Karpas-422 (cell line): ENCODE data around the gene SORBS1. TPM values are rescaled to one million over a fixed set of nuclear protein-coding genes. Genes with fewer than 3 reads are reported as not detected.

Experiments
- DNase-seq: peaks from one replicate; pipeline ENCODE4 v3.0.0-alpha.2; 2015
- H2AFZ ChIP-seq: fragments of 200-600 bp; sonication (generic); 2 replicates; pipeline ENCODE4 v1.6.1; 2014; ENCODE audit warnings: antibody characterized with exemption, low read length, mixed read lengths
- H3K27ac ChIP-seq: fragments of 200-600 bp; sonication (generic); 2 replicates; pipeline ENCODE4 v1.5.1; 2014; ENCODE audit warnings: mild to moderate bottlenecking, low read length, moderate library complexity
- H3K27me3 ChIP-seq: fragments of 200-600 bp; sonication (generic); 2 replicates; pipeline ENCODE4 v1.6.1; 2014; ENCODE audit warnings: low read length, mixed read lengths
- H3K36me3 ChIP-seq: fragments of 200-600 bp; sonication (generic); 2 replicates; pipeline ENCODE4 v1.6.1; 2014; ENCODE audit warnings: low read length, mixed read lengths; ENCODE audit not compliant: insufficient read depth
- H3K4me1 ChIP-seq: fragments of 200-600 bp; sonication (generic); 2 replicates; pipeline ENCODE4 v1.6.1; 2014; ENCODE audit warnings: mild to moderate bottlenecking, low read length, mixed read lengths
- H3K4me2 ChIP-seq: fragments of 200-600 bp; sonication (generic); 2 replicates; pipeline ENCODE4 v1.6.1; 2014; ENCODE audit warnings: low read length, low read depth, mild to moderate bottlenecking; ENCODE audit not compliant: poor library complexity, severe bottlenecking
- H3K4me3 ChIP-seq: fragments of 200-600 bp; sonication (generic); 2 replicates; pipeline ENCODE4 v1.5.1; 2014; ENCODE audit warnings: mild to moderate bottlenecking, antibody characterized with exemption, low read length, mixed read lengths
- H3K79me2 ChIP-seq: fragments of 200-600 bp; sonication (generic); 2 replicates; pipeline ENCODE4 v1.6.1; 2014; ENCODE audit warnings: mild to moderate bottlenecking, low read length, mixed read lengths
- H3K9ac ChIP-seq: fragments of 200-600 bp; sonication (generic); 2 replicates; pipeline ENCODE4 v1.6.0; 2014; ENCODE audit warnings: low read length
- H3K9me2 ChIP-seq: fragments of 200-600 bp; sonication (generic), shearing (Covaris generic); replicated peaks from 2 replicates; pipeline ENCODE4 v1.6.0; 2014; ENCODE audit warnings: mild to moderate bottlenecking, low read length, moderate library complexity; ENCODE audit not compliant: insufficient read depth
- H3K9me3 ChIP-seq: fragments of 300-700, 200-600 bp; sonication (generic); 2 replicates; pipeline ENCODE4 v1.6.1; 2014; ENCODE audit warnings: low read length, mixed read lengths
- H4K20me1 ChIP-seq: fragments of 200-600 bp; sonication (generic); 2 replicates; pipeline ENCODE4 v1.6.1; 2014; ENCODE audit warnings: mild to moderate bottlenecking, antibody characterized with exemption, low read length, low read depth; ENCODE audit not compliant: insufficient read depth
- total RNA-seq: library from RNA; depleted of rRNA; stranded (reverse); fragments of >200 nt; shearing (Covaris generic); gene quantifications from 2 replicates; pipeline ENCODE4 v1.2.3, GENCODE V29; 2014; ENCODE audit warnings: low replicate concordance

Gene SORBS1
- total RNA-seq, 1 experiment from 2014 or later, result 0.15 TPM

- no peaks in the 10 kb centered on the region for H3K4me1 ChIP-seq
- no peak overlapping the region for H3K9ac ChIP-seq
- H3K79me2 ChIP-seq, result no peaks in the 10 kb centered on the region
- H3K36me3 ChIP-seq, result no peaks in the 10 kb centered on the region
- H3K9me3 ChIP-seq, result no peaks in the 10 kb centered on the region
- no peak overlapping the region for H3K27ac ChIP-seq
- no peak overlapping the region for H3K4me3 ChIP-seq
- H2AFZ ChIP-seq, result no peak overlapping the region
- no peak for DNase-seq
- H3K4me2 ChIP-seq, result no peak overlapping the region
- no peaks in the 10 kb centered on the region for H4K20me1 ChIP-seq
- no peaks in the 10 kb centered on the region for H3K9me2 ChIP-seq
- H3K27me3 ChIP-seq, result no peaks in the 10 kb centered on the region
These were observed 110.0 kb downstream of the SORBS1 start for GRCh38 chr10:95451150-95451549.

- no peaks in the 10 kb centered on the region for H3K36me3 ChIP-seq
- no peaks in the 10 kb centered on the region for H3K9me3 ChIP-seq
These were observed 111.0 kb downstream of the SORBS1 start for GRCh38 chr10:95450188-95450587.

GRCh38 chr10:95447685-95448084, 113.5 kb downstream of the SORBS1 start:
- Histone ChIP-seq H3K9me2 (no peaks in the 10 kb centered on the region), H3K4me3 (no peak overlapping the region), H3K36me3 (no peaks in the 10 kb centered on the region), H3K27ac (no peak overlapping the region), H3K27me3 (no peaks in the 10 kb centered on the region), H3K4me2 (no peak overlapping the region), H3K9me3 (no peaks in the 10 kb centered on the region), H3K9ac (no peak overlapping the region), H3K79me2 (no peaks in the 10 kb centered on the region), H3K4me1 (no peaks in the 10 kb centered on the region), H4K20me1 (no peaks in the 10 kb centered on the region), H2AFZ (no peak overlapping the region)
- DNase-seq, result no peak

More at GRCh38 chr10:95450188-95450587, 111.0 kb downstream of the SORBS1 start:
- Histone ChIP-seq H3K9me2 (no peaks in the 10 kb centered on the region), H3K9ac (no peak overlapping the region), H3K79me2 (no peaks in the 10 kb centered on the region), H2AFZ (no peak overlapping the region), H3K4me1 (no peaks in the 10 kb centered on the region), H3K4me3 (no peak overlapping the region), H3K27me3 (no peaks in the 10 kb centered on the region), H3K4me2 (no peak overlapping the region), H4K20me1 (no peaks in the 10 kb centered on the region), H3K27ac (no peak overlapping the region)
- DNase-seq, result no peak

GRCh38 chr10:95445837-95446486, 115.2 kb downstream of the SORBS1 start:
- Histone ChIP-seq H3K27ac (no peak overlapping the region), H3K9me3 (no peaks in the 10 kb centered on the region), H3K4me1 (no peaks in the 10 kb centered on the region), H2AFZ (no peak overlapping the region), H3K4me3 (no peak overlapping the region), H3K36me3 (no peaks in the 10 kb centered on the region), H3K27me3 (no peaks in the 10 kb centered on the region), H3K9me2 (no peaks in the 10 kb centered on the region), H3K9ac (no peak overlapping the region), H4K20me1 (no peaks in the 10 kb centered on the region), H3K79me2 (no peaks in the 10 kb centered on the region), H3K4me2 (no peak overlapping the region)
- peak; percentile 65 for DNase-seq

GRCh38 chr10:95445223-95445836, 115.8 kb downstream of the SORBS1 start:
- no peaks in the 10 kb centered on the region for H3K79me2 ChIP-seq
- no peaks in the 10 kb centered on the region for H3K9me3 ChIP-seq
- no peaks in the 10 kb centered on the region for H3K27me3 ChIP-seq
- no peaks in the 10 kb centered on the region for H3K4me1 ChIP-seq
- H3K9ac ChIP-seq, result no peak overlapping the region
- no peaks in the 10 kb centered on the region for H4K20me1 ChIP-seq
- no peak overlapping the region for H3K4me2 ChIP-seq
- no peaks in the 10 kb centered on the region for H3K36me3 ChIP-seq
- no peak overlapping the region for H3K27ac ChIP-seq
- H3K9me2 ChIP-seq, result no peaks in the 10 kb centered on the region
- no peak for DNase-seq
- no peak overlapping the region for H3K4me3 ChIP-seq
- H2AFZ ChIP-seq, result no peak overlapping the region

- no peaks in the 10 kb centered on the region for H3K36me3 ChIP-seq
- H3K4me3 ChIP-seq, result no peak overlapping the region
- H3K4me2 ChIP-seq, result no peak overlapping the region
- no peaks in the 10 kb centered on the region for H3K79me2 ChIP-seq
- no peaks in the 10 kb centered on the region for H3K9me2 ChIP-seq
- no peaks in the 10 kb centered on the region for H3K27me3 ChIP-seq
- no peak overlapping the region for H3K9ac ChIP-seq
- H2AFZ ChIP-seq, result no peak overlapping the region
- no peaks in the 10 kb centered on the region for H4K20me1 ChIP-seq
- DNase-seq, result no peak
- H3K27ac ChIP-seq, result no peak overlapping the region
- no peaks in the 10 kb centered on the region for H3K4me1 ChIP-seq
- H3K9me3 ChIP-seq, result no peaks in the 10 kb centered on the region
These were observed 116.4 kb downstream of the SORBS1 start for GRCh38 chr10:95444792-95445191.

GRCh38 chr10:95443636-95444035, 117.5 kb downstream of the SORBS1 start:
- Histone ChIP-seq H3K36me3 (no peaks in the 10 kb centered on the region), H3K4me1 (no peaks in the 10 kb centered on the region), H3K4me2 (no peak overlapping the region), H2AFZ (no peak overlapping the region), H3K9ac (no peak overlapping the region), H3K9me3 (no peaks in the 10 kb centered on the region), H3K4me3 (no peak overlapping the region), H3K9me2 (no peaks in the 10 kb centered on the region), H3K79me2 (no peaks in the 10 kb centered on the region), H3K27ac (no peak overlapping the region), H3K27me3 (no peaks in the 10 kb centered on the region), H4K20me1 (no peaks in the 10 kb centered on the region)
- no peak for DNase-seq

GRCh38 chr10:95442341-95442740, 118.8 kb downstream of the SORBS1 start:
- H3K4me3 ChIP-seq, result no peak overlapping the region
- H3K27me3 ChIP-seq, result no peaks in the 10 kb centered on the region
- H3K27ac ChIP-seq, result no peak overlapping the region
- no peaks in the 10 kb centered on the region for H3K4me1 ChIP-seq
- H3K4me2 ChIP-seq, result no peak overlapping the region
- no peak overlapping the region for H3K9ac ChIP-seq
- no peaks in the 10 kb centered on the region for H4K20me1 ChIP-seq
- DNase-seq, result no peak
- no peak overlapping the region for H2AFZ ChIP-seq
- H3K79me2 ChIP-seq, result no peaks in the 10 kb centered on the region
- H3K36me3 ChIP-seq, result no peaks in the 10 kb centered on the region
- no peaks in the 10 kb centered on the region for H3K9me2 ChIP-seq
- no peaks in the 10 kb centered on the region for H3K9me3 ChIP-seq
